GM19025 (cell line): ENCODE results near the gene LRWD1.
A peak's percentile ranks its signal among the peaks of the same experiment; 100 is the strongest.
"Not testable (repeated sequence)": the region's sequence is repeated elsewhere in the genome, so short reads cannot be mapped to it uniquely, and the experiment has no call there.

Source experiments
- ATAC-seq: cut with Tn5 transposase; IDR thresholded peaks from one replicate; pipeline ENCODE4 v1.9.1; 2021; ENCODE audit warnings: mild to moderate bottlenecking, low read depth, moderate library complexity; ENCODE audit not compliant: unreplicated experiment

Gene LRWD1

DNA sequence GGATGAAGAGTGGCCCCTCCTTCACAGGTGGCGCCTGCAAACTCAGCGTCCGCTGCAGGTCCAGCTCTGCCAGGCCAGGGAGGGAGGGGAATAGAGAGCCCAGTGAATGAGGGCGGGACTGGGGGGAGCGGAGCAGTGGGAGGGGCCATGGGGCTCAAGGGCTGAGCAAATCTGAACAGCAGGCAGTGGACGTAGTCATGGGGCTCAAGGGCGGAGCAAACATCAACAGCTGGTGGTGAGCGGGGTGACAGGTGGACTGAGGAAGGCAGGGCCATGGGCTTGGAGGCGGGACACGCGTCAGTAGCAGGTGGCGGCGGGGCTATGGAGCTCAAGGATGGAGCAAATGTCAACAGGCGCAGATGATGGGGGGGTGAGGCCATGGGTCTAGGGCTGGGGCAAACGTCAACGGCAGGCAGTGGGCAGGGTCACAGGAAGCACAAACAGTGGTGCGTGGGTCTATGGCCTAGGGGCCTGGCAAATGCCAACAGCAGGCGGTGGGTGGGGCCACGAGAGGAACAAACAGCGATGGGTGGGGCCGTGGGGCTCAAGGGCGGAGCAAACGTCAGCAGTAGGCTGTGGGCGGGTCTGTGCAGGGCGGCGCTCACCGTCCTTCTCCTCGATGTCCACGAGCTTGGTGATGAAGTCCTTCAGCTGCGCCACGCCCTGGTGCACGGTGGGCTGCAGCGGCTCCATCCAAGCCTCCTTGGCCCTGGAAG is 28.6 kb downstream of the LRWD1 start:
- peak; percentile 28 for ATAC-seq

DNA sequence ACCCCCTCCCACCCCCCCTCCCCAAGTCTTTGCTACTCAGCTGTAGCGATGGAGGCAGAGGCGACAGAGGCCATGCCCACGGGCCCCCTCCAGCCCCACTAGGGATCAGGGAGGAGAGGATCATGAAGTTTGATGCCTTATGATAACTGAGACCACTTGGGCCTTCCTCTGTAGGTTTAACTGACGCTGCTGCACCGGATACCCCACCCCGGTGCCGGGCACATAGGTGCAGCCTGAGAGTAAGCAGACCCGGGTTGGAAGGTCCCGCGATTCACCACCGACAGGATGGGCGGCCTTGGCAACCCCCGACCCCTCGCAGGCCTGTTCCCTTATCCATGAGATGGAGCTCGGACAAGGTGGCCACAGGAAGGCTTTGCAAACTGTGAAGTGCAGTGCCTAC is 29.2 kb downstream of the LRWD1 start:
- not testable (repeated sequence) for ATAC-seq

DNA sequence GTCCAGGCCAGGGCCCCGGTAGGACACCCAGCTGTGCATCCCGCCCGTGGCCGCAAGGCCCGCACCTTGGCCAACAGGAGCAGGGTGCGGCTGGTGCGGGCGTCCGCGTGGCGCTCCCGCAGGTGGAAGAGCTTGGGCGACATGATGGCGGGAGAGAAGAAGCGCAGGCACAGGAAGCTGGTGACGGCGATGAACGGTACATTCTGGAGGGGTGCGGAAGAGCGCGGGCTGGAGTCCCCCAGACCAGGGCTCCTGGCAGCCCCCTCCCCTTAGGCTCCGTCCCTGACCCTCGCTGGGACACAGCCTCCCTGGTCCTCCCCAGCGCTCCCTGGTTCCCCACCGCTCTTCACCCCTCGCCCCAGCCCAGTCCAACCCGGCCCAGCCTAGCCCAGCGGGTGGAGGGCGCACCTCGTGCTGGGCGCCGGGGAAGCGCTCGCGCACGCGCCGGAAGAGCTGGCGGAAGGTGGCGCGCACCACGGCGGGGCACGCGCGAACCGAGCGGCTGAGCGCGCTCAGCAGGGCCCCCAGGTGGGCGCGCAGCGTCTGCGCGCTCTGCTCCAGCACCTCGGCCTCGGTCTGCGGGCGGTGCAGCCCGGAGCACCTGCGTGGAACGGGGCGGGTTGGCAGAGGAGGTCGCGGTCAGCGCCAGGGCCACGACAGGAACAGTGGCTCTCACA is 29.8 kb downstream of the LRWD1 start:
- peak; percentile 56 for ATAC-seq

DNA sequence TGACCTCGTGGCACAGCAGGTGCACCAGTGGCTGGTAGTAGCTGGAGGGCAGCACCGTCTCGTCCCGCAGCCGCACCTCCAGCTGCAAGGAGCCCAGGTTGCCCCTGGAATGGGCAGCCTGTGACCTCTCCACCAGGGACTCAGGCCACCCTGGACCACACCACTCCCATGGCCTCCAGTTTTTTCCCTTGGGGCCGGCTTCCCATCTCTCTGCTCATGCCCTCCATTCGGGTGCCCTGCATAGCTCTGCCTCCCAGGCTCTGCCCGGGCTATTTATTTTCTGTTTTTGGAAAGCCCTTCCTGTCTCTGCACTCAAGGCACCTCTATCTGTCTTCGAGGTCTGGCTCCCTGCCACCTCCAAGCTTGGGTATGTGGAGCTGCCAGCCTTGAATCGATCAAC is 32.1 kb downstream of the LRWD1 start:
- ATAC-seq: not testable (repeated sequence)

DNA sequence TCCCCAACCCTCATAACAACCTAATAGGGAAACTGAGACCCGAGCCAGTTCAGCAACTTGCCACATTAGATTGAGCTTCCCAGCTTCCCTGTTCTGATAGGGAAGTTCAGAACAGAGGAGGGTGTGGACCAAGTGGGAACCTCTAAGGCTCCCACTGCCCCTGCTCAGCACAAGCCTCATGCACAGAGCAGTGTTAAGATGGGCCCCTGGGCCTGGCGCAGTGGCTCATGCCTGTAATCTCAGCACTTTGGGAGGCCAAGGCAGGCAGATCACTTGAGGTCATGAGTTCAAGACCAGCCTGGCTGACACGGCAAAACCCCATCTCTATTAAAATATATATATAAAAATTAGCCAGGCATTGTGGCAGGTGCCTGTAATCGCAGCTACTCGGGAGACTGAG is 32.5 kb downstream of the LRWD1 start:
- not testable (repeated sequence) for ATAC-seq

DNA sequence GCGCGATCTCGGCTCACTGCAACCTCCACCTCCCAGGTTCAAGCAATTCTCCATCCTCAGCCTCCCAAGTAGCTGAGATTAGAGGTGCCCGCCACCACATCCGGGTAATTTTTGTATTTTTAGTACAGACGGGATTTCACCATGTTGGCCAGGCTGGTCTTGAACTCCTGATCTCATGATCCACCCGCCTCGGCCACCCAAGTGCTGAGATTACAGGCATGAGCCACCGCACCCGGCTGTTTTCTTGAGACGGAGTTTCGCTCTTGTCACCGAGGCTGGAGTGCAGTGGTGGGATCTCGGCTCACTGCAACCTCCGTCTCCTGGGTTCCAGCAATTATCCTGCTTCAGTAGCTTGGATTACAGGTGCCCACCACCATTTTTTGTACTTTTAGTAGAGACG is 33.5 kb downstream of the LRWD1 start:
- ATAC-seq: not testable (repeated sequence)

DNA sequence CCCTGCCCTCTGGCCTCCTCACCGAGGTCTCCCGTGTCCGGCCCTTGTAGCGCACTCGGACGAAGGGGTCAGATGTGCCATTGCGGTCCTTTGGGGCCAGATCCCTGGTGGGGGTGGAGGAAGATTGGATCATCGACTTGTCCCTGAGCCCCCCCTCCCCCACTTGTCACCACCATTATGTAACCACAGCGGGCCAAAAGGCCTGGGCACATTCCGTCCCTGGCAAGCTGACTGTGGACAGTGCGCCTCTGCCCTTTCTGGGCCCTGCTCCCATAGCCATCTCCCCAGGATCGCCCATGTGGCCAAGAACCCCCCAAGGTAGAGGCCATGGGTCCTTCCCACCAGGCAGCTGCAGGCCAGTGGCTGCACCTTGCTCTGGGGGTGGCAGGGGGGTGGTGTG is 38.4 kb downstream of the LRWD1 start:
- not testable (repeated sequence) for ATAC-seq

DNA sequence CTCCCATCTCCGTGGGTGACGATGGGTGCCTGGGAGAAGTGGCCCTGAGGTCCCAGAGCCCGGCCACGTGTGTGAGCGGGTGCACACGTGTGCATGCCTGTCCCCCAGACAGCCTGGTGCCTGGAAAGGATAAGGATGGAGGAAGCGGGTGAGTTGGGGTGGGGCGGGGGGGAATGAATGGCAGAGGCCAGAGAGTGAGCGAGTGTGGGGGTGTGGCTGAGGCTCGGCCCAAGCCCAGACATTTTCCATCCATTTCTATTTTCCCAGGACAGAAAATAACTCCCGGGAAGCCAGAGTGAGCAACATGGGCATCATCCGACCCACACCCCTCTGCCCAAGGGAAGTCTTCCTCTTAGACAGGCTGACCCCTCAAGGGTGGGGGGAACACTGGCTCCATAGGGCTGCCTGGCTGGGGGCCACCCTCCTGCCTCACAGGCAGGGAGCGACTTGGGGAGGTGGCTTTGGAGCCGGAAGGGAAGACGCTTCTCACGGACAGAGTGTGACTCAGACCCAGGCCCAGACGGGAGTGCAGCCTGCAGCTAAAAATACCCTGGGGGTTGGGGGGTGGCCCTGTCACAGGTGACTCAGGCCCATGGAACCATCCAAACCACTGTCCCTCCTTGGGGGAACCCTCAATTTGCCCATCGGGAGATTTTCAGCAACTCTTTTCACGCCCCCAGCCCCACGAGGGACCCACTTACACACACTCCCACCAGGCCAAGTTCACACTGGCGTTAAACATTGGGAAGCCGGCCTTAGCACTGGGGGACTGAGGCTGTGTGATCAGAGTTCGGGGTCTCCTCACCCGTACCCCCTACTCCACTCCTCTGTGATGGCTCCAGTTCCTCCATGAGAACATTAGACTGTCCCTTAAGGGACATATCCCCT is 40.8 kb downstream of the LRWD1 start:
- not testable (repeated sequence) for ATAC-seq

DNA sequence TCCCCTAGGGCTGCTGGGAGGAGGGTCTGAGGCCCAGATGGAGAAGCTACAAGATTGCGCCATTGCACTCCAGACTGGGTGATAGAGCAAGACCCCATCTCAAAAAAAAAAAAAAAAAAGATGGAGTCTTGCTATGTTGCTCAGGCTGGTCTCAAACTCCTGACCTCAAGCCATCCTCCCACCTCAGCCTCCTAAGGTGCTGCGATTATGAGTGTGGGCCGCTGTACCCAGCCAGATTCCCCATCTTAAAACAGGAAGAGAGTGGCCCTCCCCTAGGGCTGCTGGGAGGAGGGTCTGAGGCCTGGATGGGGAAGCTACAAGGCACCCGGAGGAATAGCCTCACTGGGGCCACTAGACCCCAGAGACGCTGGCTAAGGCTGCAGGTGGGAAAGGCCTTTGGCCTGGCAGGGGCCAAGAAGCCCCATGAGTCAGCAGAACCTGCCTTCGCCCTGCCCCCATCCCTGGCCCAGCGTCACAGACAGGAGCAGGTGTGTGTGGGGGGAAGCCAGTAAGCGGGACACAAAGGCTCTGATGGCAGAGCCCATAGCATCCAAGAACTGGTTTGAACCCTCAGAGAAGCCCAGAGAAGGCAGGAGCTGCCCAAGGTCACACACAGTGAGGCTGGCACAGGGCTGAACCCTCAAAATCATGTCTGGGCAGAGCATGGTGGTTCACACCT is 42.8 kb downstream of the LRWD1 start:
- not testable (repeated sequence) for ATAC-seq

DNA sequence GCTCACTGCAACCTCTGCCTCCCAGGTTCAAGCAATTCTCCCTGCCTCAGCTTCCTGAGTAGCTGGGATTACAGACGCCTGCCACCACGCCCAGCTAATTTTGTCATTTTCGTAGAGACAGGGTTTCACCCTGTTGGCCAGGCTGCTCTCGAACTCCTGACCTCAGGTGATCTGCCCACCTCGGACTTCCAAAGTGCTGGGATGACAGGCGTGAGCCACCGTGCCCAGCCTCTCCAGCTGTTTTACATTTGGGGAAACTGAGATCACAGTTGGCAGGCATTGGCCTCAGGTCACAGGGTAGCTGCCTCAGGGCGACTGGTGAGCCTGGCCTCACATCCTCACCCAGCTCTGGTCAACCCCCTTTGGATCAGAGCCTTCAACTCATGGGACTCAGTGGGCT is 45.8 kb downstream of the LRWD1 start:
- ATAC-seq: not testable (repeated sequence)

DNA sequence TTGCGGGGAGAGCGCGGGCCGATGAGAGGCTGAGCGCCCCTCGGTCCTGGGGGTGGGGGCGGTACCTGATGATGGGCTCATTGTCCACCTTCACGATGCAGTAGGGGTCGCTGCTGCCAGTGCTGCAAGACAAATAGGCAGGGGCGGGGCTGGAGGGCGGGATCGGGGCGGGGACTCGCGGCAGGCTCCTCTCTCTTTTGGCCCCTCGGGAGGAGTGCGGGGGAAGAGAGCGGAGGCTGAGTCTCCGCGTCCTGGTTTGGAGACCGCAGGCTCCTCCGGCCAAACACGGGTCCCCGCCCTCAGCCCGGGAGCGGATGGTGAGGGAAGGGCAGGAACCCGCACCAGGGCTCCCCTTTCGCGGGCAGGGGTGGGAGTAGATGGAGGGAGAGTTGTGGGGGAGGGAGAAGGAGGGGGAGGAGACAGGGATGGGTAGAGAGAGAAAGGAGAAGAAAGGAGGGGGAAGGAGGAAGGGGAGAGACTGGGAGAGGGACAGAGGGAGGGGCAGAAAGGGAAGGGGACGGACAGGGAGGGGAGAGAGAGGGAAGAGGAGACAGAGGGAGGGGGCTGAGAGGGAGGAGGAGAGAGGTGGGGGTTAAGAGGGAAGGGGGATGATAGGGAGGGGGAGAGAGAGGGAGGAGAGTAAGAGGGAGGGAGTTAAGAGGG is 47.2 kb downstream of the LRWD1 start:
- peak; percentile 35 for ATAC-seq

DNA sequence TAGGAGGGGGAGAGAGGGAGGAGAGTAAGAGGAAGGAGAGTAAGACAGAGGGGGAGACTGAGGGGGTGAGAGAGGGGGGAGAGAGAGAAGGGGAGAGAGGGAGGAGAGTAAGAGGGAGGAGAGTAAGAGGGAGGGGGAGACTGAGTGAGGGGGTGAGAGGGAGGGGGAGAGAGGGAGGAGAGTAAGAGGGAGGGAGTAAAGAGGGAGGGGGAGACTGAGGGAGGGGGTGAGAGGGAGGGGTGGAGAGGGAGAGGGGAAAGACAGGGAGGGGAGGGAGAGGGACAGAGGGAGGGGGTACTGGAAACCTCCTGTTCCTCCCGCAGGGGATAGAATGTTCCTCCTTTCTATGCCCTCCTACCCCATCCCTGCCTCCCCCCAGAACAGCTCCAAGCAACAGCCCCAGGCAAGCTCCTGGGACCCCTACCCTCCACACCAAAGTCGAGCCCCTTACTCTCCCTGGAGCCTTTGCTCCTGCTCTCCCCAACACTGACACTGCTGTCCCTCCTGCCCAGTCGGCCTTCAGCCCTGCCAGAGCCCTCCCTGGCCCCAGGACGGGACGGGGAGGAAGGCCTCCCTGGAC is 47.9 kb downstream of the LRWD1 start:
- ATAC-seq: not testable (repeated sequence)

DNA sequence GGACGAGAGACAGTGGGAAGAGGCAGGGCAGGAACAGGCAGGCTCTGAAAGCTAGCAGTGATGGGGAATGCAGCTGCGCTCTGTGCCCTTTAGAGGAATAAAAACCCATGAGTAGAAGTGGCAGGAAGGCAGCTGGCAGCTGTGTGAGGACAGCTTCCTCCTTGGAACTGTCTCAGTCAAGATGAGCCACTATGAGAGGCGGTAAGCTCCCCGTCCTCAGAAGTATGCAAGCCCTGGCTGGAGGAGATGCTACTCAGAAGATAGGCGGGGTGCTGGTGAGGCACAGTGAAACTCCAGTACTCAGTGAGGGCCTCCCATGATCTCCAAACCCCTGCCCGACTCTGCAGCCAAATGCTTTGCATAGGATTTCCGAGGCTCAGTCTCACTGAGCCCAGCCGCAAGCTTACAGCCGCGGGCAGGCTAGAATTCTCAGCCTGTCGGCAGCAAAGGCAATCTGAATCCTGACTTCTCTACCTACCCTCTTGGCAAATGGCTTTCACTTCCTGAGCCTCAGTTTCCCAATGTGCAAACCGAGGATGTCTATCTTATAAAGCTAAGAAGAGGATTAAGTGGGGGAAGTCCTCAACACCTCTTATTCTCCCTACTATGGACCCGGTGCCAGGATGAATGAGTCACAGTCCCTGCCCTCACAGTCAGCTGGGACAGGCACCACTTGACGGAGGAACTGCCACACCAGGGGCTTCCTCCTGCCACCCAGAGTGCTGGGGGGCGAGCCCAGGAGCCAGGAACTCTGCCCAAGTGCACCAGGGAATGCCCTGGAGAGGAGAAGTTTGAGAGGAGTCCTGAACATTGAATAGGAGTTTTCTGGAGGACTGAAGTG is 50.3 kb downstream of the LRWD1 start:
- ATAC-seq: peak; percentile 63

DNA sequence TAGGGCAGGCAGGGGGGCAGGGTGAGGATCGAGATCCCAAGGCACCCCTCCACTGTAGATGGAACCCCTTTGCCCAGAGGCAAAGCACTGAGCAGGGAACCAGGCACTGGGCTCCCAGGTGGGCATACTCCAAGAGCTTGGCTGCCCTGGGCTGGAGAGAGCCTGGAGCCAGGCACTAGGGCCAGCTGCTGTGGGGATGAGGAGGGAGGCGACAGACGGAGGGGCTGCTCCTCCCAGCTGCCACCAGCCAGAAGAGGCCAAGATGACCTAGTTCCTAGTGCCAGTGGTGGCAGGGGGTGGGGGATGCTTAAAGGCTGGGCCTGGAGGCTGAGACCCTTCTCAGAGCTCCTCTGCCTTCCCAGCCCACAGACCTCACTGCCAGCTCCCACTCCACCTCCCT is 51.1 kb downstream of the LRWD1 start:
- not testable (repeated sequence) for ATAC-seq

DNA sequence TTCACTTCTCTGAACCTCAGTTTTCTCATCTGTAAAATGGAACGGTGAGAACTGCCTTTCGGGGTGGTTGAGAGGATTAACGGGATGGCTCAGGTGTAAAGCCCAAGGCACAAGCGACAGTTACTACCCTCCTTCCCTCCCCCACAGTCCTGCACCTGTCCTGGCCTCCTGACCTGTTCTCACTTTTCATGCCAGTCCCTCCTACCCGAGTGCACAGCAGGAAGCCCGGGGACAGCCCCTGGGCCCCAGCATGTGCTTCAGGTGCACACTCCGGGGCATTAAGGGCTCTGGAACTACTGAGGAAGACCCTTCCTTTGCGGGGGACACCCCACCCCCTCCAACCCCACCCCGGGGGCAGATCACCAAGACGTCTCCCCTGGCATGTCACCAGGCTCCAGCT is 52.2 kb downstream of the LRWD1 start:
- not testable (repeated sequence) for ATAC-seq

DNA sequence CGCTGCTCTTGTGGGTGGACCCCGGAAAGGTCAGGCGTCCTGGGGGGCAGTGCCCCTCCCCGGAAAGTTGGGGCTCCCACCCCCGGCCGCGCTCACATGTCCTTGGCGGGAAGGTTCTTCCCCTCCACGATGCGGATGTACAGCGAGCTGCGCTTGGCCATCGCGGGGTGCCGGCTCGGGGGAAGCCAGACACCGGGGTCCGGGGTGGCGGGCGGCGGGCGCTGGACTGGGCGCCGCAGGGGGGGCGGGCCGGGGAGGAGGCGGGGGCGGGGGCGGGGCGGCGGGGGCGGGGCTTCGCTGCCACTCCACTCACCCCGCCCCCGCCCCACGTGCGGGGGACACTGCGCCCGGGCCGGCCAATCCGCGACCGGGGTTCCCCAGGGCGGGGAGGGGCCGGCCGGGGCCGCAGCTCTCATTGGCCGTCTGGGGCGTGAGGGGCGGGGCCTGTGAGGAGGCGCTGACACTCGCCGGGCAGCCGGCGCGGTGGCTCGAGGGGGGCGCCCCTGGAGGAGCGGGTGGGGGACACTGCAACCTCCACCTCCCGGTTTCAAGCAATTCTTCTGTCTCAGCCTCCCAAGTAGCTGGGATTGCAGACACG is 52.9 kb downstream of the LRWD1 start, which contains the start of gene RASA4B:
Gene RASA4B (minus strand): TSS at position 228 of the 598 bp plus-strand sequence. CDS start 67 bp downstream, at position 161.
- peak; percentile 74 for ATAC-seq

DNA sequence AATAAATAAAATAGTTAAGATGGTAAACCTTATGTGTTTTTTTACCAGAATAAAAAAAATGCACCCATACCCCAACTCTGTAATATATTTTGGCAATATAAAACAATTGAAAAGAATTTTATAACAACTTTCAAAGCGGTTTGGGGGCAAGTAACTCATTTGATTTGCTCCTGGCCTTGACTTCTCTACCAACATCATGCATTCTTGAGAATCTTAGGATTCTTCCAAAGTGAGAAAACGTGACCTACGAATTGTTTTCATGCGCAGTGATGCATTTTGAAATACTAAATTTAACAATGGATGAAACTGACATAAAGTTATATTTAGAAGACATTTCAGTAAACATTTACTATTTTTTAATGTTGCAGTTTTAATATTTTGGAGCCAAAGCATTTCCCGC is 56.0 kb downstream of the LRWD1 start:
- not testable (repeated sequence) for ATAC-seq
